ENCODE data around the gene FAM156B.
"Not testable (repeated sequence)": the region's sequence is repeated elsewhere in the genome, so short reads cannot be mapped to it uniquely, and the experiment has no call there.

The FAM156B gene

GRCh38 chrX:52896855-52897709 is at the start of gene FAM156B:
TSS of gene FAM156B (plus strand) at chrX:52897330. CDS start at chrX:52907226, 9,896 bp downstream.
- DNase-seq = not testable (repeated sequence)

GRCh38 chrX:52852110-52852860 is 44.8 kb upstream of the FAM156B start:
- DNase-seq = no peak

GRCh38 chrX:52856991-52857525 is 40.1 kb upstream of the FAM156B start:
- DNase-seq = not testable (repeated sequence)

- DNase-seq = no peak
Observed at GRCh38 chrX:52865343-52865998, 31.7 kb upstream of the FAM156B start.

- no peak for DNase-seq
Observed at GRCh38 chrX:52867610-52868348, 29.4 kb upstream of the FAM156B start, which contains the start of gene XAGE3. TSS of gene XAGE3 (minus strand) at chrX:52868083. CDS start at chrX:52867133, 950 bp downstream.

- DNase-seq = no peak
Observed at GRCh38 chrX:52870046-52870445, 27.1 kb upstream of the FAM156B start.

- not testable (repeated sequence) for DNase-seq
Observed at GRCh38 chrX:52873825-52874224, 23.3 kb upstream of the FAM156B start.

GRCh38 chrX:52874661-52875060 is 22.5 kb upstream of the FAM156B start:
- no peak for DNase-seq

- DNase-seq = not testable (repeated sequence)
Observed at GRCh38 chrX:52875436-52875835, 21.7 kb upstream of the FAM156B start.

- not testable (repeated sequence) for DNase-seq
Observed at GRCh38 chrX:52876386-52876785, 20.7 kb upstream of the FAM156B start.

- DNase-seq = not testable (repeated sequence)
Observed at GRCh38 chrX:52887459-52887858, 9.7 kb upstream of the FAM156B start.

GRCh38 chrX:52888090-52888489 is 9.0 kb upstream of the FAM156B start:
- not testable (repeated sequence) for DNase-seq

GRCh38 chrX:52896438-52896837 is 692 bp upstream of the FAM156B start:
- not testable (repeated sequence) for DNase-seq

GRCh38 chrX:52905531-52905930 is 8.4 kb downstream of the FAM156B start:
- not testable (repeated sequence) for DNase-seq

- not testable (repeated sequence) for DNase-seq
Observed at GRCh38 chrX:52906072-52906471, 8.9 kb downstream of the FAM156B start.

- not testable (repeated sequence) for DNase-seq
Observed at GRCh38 chrX:52907137-52907536, 10.0 kb downstream of the FAM156B start.

- DNase-seq = not testable (repeated sequence)
Observed at GRCh38 chrX:52907900-52908299, 10.8 kb downstream of the FAM156B start.

GRCh38 chrX:52909313-52909969 is 12.3 kb downstream of the FAM156B start:
- DNase-seq = not testable (repeated sequence)

GRCh38 chrX:52913681-52914080 is 16.6 kb downstream of the FAM156B start:
- not testable (repeated sequence) for DNase-seq

GRCh38 chrX:52914704-52915103 is 17.6 kb downstream of the FAM156B start:
- not testable (repeated sequence) for DNase-seq

- no peak for DNase-seq
Observed at GRCh38 chrX:52923781-52924241, 26.7 kb downstream of the FAM156B start.
